Mammary epithelial cell (primary cell): ENCODE data around the gene DPH1.

ENCODE experiments used
- EZH2 ChIP-seq: IDR thresholded peaks from 2 replicates; pipeline ENCODE4 v1.6.1; 2012; ENCODE audit warnings: low read length, inconsistent platforms, borderline replicate concordance
- TF ChIP-seq, protein P1 (sequence below), 2 donors: IDR thresholded peaks in 1 of 2; conservative IDR thresholded peaks in 1 of 2; 2 replicates each; pipeline ENCODE4 v1.5.1; 2011 to 2012; ENCODE audit warnings: inconsistent platforms in 2 of 2, low read length in 2 of 2, mild to moderate bottlenecking in 2 of 2, control low read depth in 1 of 2, low read depth in 1 of 2; ENCODE audit not compliant: insufficient read depth in 1 of 2; ENCODE audit errors: extremely low read depth in 1 of 2

- TF ChIP-seq, protein P1, sequence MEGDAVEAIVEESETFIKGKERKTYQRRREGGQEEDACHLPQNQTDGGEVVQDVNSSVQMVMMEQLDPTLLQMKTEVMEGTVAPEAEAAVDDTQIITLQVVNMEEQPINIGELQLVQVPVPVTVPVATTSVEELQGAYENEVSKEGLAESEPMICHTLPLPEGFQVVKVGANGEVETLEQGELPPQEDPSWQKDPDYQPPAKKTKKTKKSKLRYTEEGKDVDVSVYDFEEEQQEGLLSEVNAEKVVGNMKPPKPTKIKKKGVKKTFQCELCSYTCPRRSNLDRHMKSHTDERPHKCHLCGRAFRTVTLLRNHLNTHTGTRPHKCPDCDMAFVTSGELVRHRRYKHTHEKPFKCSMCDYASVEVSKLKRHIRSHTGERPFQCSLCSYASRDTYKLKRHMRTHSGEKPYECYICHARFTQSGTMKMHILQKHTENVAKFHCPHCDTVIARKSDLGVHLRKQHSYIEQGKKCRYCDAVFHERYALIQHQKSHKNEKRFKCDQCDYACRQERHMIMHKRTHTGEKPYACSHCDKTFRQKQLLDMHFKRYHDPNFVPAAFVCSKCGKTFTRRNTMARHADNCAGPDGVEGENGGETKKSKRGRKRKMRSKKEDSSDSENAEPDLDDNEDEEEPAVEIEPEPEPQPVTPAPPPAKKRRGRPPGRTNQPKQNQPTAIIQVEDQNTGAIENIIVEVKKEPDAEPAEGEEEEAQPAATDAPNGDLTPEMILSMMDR (conservative IDR thresholded peaks at IDR 0.05 in 1 of 2, IDR thresholded peaks at IDR 0.05 in 1 of 2; ENCODE audit: extremely low read depth in 1 of 2, insufficient read depth in 1 of 2, low read depth in 1 of 2, low read length in 2 of 2): no peak
- TF ChIP-seq EZH2: no peak
These were observed 18.3 kb upstream of the DPH1 start for GRCh38 chr17:2011411-2012371.
